HG03442 (cell line): Measurements from ENCODE around the gene AKAP9.
"Not testable (repeated sequence)": the region's sequence is repeated elsewhere in the genome, so short reads cannot be mapped to it uniquely, and the experiment has no call there.

Source experiments
- ATAC-seq: cut with Tn5 transposase; IDR thresholded peaks from one replicate; pipeline ENCODE4 v1.9.1; 2021; ENCODE audit warnings: mild to moderate bottlenecking, moderate library complexity; ENCODE audit not compliant: unreplicated experiment

The AKAP9 gene

DNA sequence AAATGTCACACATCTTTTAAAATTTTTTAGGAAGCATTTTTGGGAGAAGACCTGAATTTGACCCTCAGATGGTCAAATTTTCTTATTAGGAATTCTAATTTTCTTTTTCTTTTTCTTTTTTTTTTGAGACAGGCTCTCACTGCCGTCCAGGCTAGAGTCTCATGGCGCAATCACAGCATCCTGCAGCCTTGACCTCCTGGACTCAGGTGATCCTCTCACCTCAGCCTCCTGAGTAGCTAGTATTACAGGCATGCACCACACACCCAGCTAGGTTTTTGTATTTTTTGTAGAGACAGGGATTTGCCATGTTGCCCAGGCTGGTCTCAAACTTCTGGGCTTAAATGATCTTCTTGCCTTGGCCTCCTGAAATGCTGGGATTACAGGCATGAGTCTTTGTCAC lies 65.4 kb downstream of the AKAP9 start:
- ATAC-seq: no peak

- no peak for ATAC-seq
These were observed 69.6 kb downstream of the AKAP9 start for GRCh38 chr7:92010215-92010614.

DNA sequence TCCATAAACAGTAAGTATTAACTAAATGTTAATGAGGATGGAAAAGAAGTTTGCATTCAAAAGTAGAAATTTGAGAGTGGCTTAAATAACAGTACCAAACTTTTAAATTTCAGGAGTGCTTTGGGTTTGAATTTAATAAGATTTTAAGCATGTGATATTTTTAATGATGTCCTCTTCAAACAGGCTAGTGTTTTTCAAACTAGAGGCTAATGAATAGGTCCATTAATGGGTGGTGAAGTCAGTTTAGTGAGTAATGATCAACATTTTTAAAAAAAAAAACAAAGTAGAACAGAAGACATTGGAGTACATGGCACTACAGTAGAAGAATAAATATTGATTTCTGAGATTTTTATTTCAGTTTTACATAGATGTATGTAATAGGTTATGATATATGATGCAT lies 72.9 kb downstream of the AKAP9 start:
- ATAC-seq: no peak

- ATAC-seq: no peak
These were observed 80.0 kb downstream of the AKAP9 start for GRCh38 chr7:92020636-92021035.

DNA sequence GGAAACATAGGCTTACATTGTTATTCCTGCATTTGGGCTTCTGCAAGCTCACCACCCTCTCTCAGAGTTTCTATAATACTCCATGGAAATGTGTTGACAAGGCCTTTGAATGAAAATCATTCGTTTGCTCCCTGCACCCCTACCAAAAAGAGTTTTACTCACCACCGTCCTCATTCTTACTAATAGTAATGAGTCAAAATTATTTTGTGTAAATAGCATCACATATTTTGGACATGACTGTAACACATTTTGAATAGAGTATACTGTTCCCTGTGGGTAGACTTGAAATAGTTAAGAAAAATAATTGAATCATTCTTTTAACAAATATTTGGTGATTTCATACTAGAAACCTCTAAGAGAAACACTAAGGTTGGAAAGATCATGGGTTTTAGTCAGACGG lies 84.6 kb downstream of the AKAP9 start:
- no peak for ATAC-seq

DNA sequence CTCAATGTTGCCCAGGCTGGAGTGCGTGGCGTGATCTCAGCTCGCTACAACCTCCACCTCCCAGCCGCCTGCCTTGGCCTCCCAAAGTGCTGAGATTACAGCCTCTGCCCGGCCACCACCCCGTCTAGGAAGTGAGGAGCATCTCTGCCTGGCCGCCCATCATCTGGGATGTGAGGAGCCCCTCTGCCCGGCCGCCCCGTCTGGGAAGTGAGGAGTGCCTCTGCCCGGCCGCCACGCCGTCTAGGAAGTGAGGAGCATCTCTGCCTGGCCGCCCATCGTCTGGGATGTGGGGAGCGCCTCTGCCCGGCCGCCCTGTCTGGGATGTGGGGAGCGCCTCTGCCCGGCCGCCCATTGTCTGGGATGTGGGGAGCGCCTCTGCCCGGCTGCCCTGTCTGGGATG lies 86.0 kb downstream of the AKAP9 start:
- ATAC-seq: not testable (repeated sequence)

- ATAC-seq: not testable (repeated sequence)
These were observed 86.5 kb downstream of the AKAP9 start for GRCh38 chr7:92027128-92027527.

GRCh38 chr7:92028226-92028625 lies 87.6 kb downstream of the AKAP9 start:
- no peak for ATAC-seq

GRCh38 chr7:92028686-92029085 lies 88.0 kb downstream of the AKAP9 start:
- ATAC-seq: no peak

- no peak for ATAC-seq
These were observed 93.5 kb downstream of the AKAP9 start for GRCh38 chr7:92034116-92034515.

GRCh38 chr7:92035576-92035975 lies 94.9 kb downstream of the AKAP9 start:
- no peak for ATAC-seq

- ATAC-seq: no peak
These were observed 99.2 kb downstream of the AKAP9 start for GRCh38 chr7:92039900-92040299.

- no peak for ATAC-seq
These were observed 101.5 kb downstream of the AKAP9 start for GRCh38 chr7:92042056-92042737.

GRCh38 chr7:92043098-92043497 lies 102.4 kb downstream of the AKAP9 start:
- ATAC-seq: no peak

DNA sequence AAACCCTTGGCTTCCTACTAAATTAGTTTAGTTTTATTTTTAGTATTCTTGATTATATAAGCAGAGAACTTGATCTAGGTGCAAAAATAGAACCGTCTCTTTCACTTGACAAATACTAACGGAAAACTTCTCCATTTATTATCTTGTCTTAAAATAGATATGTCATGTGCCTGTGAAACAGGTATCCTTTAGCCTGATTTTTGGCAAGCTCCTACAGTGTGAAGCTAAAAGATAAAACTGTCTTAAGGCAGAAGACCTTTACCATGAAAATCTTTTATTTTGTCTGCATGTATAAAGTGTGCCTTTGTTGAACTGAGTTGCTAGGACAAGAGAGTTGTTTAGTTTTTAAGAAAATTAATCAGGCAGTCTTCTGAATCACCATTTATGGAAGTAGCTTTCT lies 103.0 kb downstream of the AKAP9 start:
- no peak for ATAC-seq

DNA sequence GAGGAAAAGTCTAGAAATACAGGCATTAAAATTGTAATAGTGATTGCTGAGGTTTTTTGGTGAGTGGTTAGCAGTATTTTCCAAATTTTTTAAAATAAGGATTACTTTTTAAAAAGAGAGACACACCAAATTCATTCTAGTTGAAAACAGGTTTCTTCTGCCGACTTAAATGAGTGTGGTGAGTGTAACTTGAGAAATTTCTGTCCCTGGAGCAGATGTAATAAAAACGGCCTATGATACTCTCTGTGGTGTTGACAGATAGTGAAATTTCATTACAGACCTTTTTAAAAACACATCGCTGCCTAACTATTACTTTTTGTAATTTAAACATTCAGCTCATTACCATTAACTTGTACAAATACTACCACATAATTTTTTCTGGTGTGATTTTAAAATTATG lies 103.5 kb downstream of the AKAP9 start:
- no peak for ATAC-seq

DNA sequence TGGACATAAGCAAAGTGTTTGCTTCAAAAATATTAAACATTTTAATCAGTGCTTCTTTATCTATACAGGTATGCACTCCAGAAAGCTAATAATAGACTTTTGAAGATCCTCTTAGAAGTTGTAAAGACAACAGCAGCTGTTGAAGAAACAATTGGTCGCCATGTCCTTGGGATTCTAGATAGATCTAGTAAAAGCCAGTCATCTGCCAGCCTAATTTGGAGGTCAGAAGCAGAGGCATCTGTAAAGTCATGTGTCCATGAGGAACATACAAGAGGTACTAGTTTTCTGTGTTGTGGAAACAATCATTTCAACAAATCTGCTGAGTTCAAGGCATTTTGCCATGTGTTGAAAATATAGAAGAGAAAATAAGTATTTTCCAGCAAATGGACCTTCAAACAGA lies 104.3 kb downstream of the AKAP9 start:
- no peak for ATAC-seq

GRCh38 chr7:92051655-92052054 lies 111.0 kb downstream of the AKAP9 start:
- no peak for ATAC-seq

DNA sequence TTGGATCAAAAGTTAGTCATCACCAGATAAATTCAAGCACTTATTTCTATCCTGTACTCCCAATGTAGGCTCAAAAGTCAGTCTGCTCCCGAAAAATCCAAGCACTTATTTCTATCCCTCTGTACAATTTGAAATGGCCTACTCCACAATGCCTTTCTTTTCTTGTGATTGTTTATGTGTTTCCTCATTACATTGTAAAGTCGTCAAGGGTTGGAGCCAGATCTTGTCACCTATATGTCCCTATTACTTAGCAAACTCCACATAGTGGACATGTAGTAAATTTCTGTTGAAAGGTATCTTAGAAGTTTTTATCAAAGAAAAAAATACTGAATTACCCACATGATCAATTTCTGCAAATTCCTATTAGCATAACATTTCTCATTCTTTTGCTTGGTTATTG lies 111.5 kb downstream of the AKAP9 start:
- no peak for ATAC-seq

- ATAC-seq: no peak
These were observed 112.0 kb downstream of the AKAP9 start for GRCh38 chr7:92052684-92053083.

GRCh38 chr7:92053312-92053711 lies 112.7 kb downstream of the AKAP9 start:
- ATAC-seq: no peak

DNA sequence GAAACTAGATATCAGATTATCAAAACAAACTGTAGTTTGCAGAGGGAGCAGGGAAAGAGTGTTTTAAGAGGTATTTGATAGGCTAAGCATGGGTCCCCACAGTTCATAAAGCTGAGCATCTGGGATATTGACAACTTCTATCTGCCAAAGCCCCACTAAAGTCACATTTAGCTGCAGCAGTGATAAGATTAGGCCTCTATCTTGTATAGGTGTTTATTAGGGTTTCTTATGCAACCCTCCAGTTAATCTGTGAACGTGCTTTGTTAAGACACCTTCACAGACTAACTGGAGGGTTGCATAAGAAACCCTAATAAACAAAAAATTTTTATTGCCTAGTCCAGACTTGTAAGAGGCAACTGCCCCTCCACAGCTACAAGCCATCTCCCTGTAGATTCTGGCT lies 115.6 kb downstream of the AKAP9 start:
- ATAC-seq: no peak

- ATAC-seq: no peak
These were observed 116.7 kb downstream of the AKAP9 start for GRCh38 chr7:92057375-92057774.
